Stimulated activated naive CD8-positive, alpha-beta T cell treated with anti-CD3 and anti-CD28 coated beads, Interleukin-15, Interleukin-2, amounts not matched to agents 100 U/mL and 50 U/mL, for 24 hours (primary cell): ENCODE measurements around the gene DRAM2.
"Not testable (repeated sequence)": the region's sequence is repeated elsewhere in the genome, so short reads cannot be mapped to it uniquely, and the experiment has no call there.

Experiments
- ATAC-seq: fragments of 150-1000 bp; cut with Tn5 transposase; one replicate; pipeline ENCODE4 v1.10.0; 2021
- DNase-seq: peaks from one replicate; pipeline ENCODE4 v3.0.0; 2021

The DRAM2 gene

GRCh38 chr1:111142356-111142975 lies 2.6 kb upstream of the DRAM2 start:
- ATAC-seq (no peak), DNase-seq (no peak)

GRCh38 chr1:111141245-111142220 lies 1.6 kb upstream of the DRAM2 start:
- ATAC-seq (no peak), DNase-seq (no peak)

- DNase-seq (no peak), ATAC-seq (no peak)
These were observed 731 bp upstream of the DRAM2 start for GRCh38 chr1:111140680-111140967.

GRCh38 chr1:111139324-111139955 lies 453 bp downstream of the DRAM2 start:
- DNase-seq (peak; percentile 63), ATAC-seq (peak; percentile 65)

- no peak for DNase-seq
These were observed 6.0 kb downstream of the DRAM2 start for GRCh38 chr1:111133866-111134265.

GRCh38 chr1:111131693-111132092 lies 8.2 kb downstream of the DRAM2 start:
- DNase-seq: no peak
- no peak for ATAC-seq

More at GRCh38 chr1:111133866-111134265, 6.0 kb downstream of the DRAM2 start:
- ATAC-seq: no peak

GRCh38 chr1:111129376-111129775 lies 10.5 kb downstream of the DRAM2 start:
- no peak for ATAC-seq
- DNase-seq: no peak

GRCh38 chr1:111127923-111128643 lies 11.8 kb downstream of the DRAM2 start:
- DNase-seq (no peak), ATAC-seq (peak; percentile 70)

GRCh38 chr1:111126354-111126753 lies 13.5 kb downstream of the DRAM2 start:
- ATAC-seq (no peak), DNase-seq (no peak)

- ATAC-seq (no peak), DNase-seq (no peak)
These were observed 23.4 kb downstream of the DRAM2 start for GRCh38 chr1:111116496-111116895.

GRCh38 chr1:111110197-111110899 lies 29.5 kb downstream of the DRAM2 start:
- no peak for ATAC-seq
- DNase-seq: no peak

GRCh38 chr1:111104981-111105380 lies 34.9 kb downstream of the DRAM2 start:
- ATAC-seq (no peak), DNase-seq (no peak)

GRCh38 chr1:111101854-111102642 lies 37.8 kb downstream of the DRAM2 start:
- ATAC-seq (no peak), DNase-seq (no peak)

GRCh38 chr1:111099289-111099688 lies 40.6 kb downstream of the DRAM2 start:
- DNase-seq (no peak), ATAC-seq (no peak)

GRCh38 chr1:111097356-111098099 lies 42.4 kb downstream of the DRAM2 start:
- DNase-seq: no peak
- no peak for ATAC-seq

GRCh38 chr1:111095421-111095820 lies 44.5 kb downstream of the DRAM2 start:
- not testable (repeated sequence) for ATAC-seq, DNase-seq

GRCh38 chr1:111089638-111090037 lies 50.3 kb downstream of the DRAM2 start:
- ATAC-seq (no peak), DNase-seq (no peak)

GRCh38 chr1:111085676-111086075 lies 54.2 kb downstream of the DRAM2 start:
- DNase-seq: no peak
- no peak for ATAC-seq

- ATAC-seq: no peak
- DNase-seq: no peak
These were observed 54.9 kb downstream of the DRAM2 start for GRCh38 chr1:111084999-111085398.
